Mammary epithelial cell (primary cell): Measurements from ENCODE around the gene BFAR.
"Not testable (repeated sequence)": the region's sequence is repeated elsewhere in the genome, so short reads cannot be mapped to it uniquely, and the experiment has no call there.

ENCODE experiments used
- EZH2 ChIP-seq: IDR thresholded peaks from 2 replicates; pipeline ENCODE4 v1.6.1; 2012; ENCODE audit warnings: low read length, inconsistent platforms, borderline replicate concordance
- TF ChIP-seq, protein P1 (sequence below), 2 donors: IDR thresholded peaks in 1 of 2; conservative IDR thresholded peaks in 1 of 2; 2 replicates each; pipeline ENCODE4 v1.5.1; 2011 to 2012; ENCODE audit warnings: inconsistent platforms in 2 of 2, low read length in 2 of 2, mild to moderate bottlenecking in 2 of 2, control low read depth in 1 of 2, low read depth in 1 of 2; ENCODE audit not compliant: insufficient read depth in 1 of 2; ENCODE audit errors: extremely low read depth in 1 of 2

DNA sequence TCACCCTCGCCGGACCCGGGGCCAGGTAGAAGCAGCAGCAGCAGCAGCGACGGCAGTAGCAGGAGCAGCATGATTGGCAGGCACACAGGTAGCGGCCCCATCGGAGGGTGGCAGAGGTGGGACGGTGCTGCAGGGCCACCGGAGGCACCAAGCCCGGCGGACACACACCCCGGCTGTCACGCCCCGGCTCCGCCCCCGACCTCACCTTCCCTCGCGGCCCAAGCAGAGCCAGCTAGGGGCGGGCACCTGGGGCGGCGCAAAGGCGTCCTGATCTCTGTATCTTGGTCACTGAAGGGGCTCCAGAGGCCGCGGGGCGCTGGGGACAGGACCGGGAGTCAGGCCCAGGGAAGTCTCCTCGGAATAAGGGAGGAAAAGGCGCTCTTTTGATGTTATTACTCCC is 61.4 kb downstream of the BFAR start, which contains the start of gene PLA2G10:
- TF ChIP-seq, protein P1, sequence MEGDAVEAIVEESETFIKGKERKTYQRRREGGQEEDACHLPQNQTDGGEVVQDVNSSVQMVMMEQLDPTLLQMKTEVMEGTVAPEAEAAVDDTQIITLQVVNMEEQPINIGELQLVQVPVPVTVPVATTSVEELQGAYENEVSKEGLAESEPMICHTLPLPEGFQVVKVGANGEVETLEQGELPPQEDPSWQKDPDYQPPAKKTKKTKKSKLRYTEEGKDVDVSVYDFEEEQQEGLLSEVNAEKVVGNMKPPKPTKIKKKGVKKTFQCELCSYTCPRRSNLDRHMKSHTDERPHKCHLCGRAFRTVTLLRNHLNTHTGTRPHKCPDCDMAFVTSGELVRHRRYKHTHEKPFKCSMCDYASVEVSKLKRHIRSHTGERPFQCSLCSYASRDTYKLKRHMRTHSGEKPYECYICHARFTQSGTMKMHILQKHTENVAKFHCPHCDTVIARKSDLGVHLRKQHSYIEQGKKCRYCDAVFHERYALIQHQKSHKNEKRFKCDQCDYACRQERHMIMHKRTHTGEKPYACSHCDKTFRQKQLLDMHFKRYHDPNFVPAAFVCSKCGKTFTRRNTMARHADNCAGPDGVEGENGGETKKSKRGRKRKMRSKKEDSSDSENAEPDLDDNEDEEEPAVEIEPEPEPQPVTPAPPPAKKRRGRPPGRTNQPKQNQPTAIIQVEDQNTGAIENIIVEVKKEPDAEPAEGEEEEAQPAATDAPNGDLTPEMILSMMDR (conservative IDR thresholded peaks at IDR 0.05 in 1 of 2, IDR thresholded peaks at IDR 0.05 in 1 of 2; ENCODE audit: extremely low read depth in 1 of 2, insufficient read depth in 1 of 2, low read depth in 1 of 2, low read length in 2 of 2) = not testable (repeated sequence)
- not testable (repeated sequence) for TF ChIP-seq EZH2
